Astrocyte (in vitro differentiated cells and primary cell): ENCODE results near the gene ZSCAN1. TPM values are rescaled to one million over a fixed set of nuclear protein-coding genes. Genes with fewer than 3 reads are reported as not detected.

ENCODE experiments used
- DNase-seq: peaks from one replicate; pipeline ENCODE4 v3.0.0-alpha.2; 2010; ENCODE audit warnings: low read depth
- FAIRE-seq: peaks from 2 replicates; lab custom pipeline; 2011; peaks lifted over from hg19 to GRCh38; lab: Jason Lieb, UNC
- H2AFZ ChIP-seq: 2 replicates; pipeline ENCODE4 v1.6.0; 2012; ENCODE audit warnings: low read depth, low read length, inconsistent platforms
- H3K27ac ChIP-seq: 2 replicates; pipeline ENCODE4 v1.5.1; 2011; ENCODE audit warnings: low read depth, low read length, inconsistent platforms
- H3K27me3 ChIP-seq: 2 replicates; pipeline ENCODE4 v1.6.0; 2011; ENCODE audit warnings: low read length, inconsistent platforms; ENCODE audit not compliant: insufficient read depth
- H3K36me3 ChIP-seq: 2 replicates; pipeline ENCODE4 v1.5.1; 2011; ENCODE audit warnings: low read length, inconsistent platforms; ENCODE audit not compliant: insufficient read depth
- H3K4me1 ChIP-seq: 2 replicates; pipeline ENCODE4 v1.5.1; 2011; ENCODE audit warnings: low read length, inconsistent platforms; ENCODE audit not compliant: insufficient read depth
- H3K4me2 ChIP-seq: 2 replicates; pipeline ENCODE4 v1.6.0; 2012; ENCODE audit warnings: low read length, inconsistent platforms
- H3K4me3 ChIP-seq: 2 replicates; pipeline ENCODE4 v1.5.1; 2011; ENCODE audit warnings: low read depth, mild to moderate bottlenecking, low read length, inconsistent platforms; ENCODE audit not compliant: insufficient read depth
- H3K79me2 ChIP-seq: 2 replicates; pipeline ENCODE4 v1.6.0; 2012; ENCODE audit warnings: mild to moderate bottlenecking, low read length, inconsistent platforms; ENCODE audit not compliant: insufficient read depth
- H3K9ac ChIP-seq: 2 replicates; pipeline ENCODE4 v1.6.0; 2012; ENCODE audit warnings: mild to moderate bottlenecking, low read length, inconsistent platforms
- H3K9me3 ChIP-seq: 2 replicates; pipeline ENCODE4 v1.5.1; 2012; ENCODE audit warnings: low read depth, mild to moderate bottlenecking, low read length, inconsistent platforms; ENCODE audit not compliant: insufficient read depth
- H4K20me1 ChIP-seq: 2 replicates; pipeline ENCODE4 v1.6.0; 2012; ENCODE audit warnings: low read length, inconsistent platforms; ENCODE audit not compliant: insufficient read depth
- H3K27ac Mint-ChIP-seq: one replicate; pipeline ENCODE4 v1.8.0; 2021; ENCODE audit warnings: mild to moderate bottlenecking, mixed read lengths; ENCODE audit not compliant: unreplicated experiment
- H3K27me3 Mint-ChIP-seq: one replicate; pipeline ENCODE4 v1.8.0; 2021; ENCODE audit warnings: low read depth, mixed read lengths; ENCODE audit not compliant: unreplicated experiment
- H3K36me3 Mint-ChIP-seq: one replicate; pipeline ENCODE4 v1.8.0; 2021; ENCODE audit warnings: low read depth, mixed read lengths; ENCODE audit not compliant: unreplicated experiment
- H3K4me1 Mint-ChIP-seq: one replicate; pipeline ENCODE4 v1.8.0; 2021; ENCODE audit warnings: low read depth, mixed read lengths; ENCODE audit not compliant: unreplicated experiment
- H3K4me3 Mint-ChIP-seq: one replicate; pipeline ENCODE4 v1.8.0; 2021; ENCODE audit warnings: mild to moderate bottlenecking, moderate library complexity, mixed read lengths; ENCODE audit not compliant: unreplicated experiment
- H3K9me3 Mint-ChIP-seq: one replicate; pipeline ENCODE4 v1.8.0; 2021; ENCODE audit warnings: mild to moderate bottlenecking, mixed read lengths; ENCODE audit not compliant: unreplicated experiment
- CTCF ChIP-seq: IDR thresholded peaks from 2 replicates; pipeline ENCODE4 v1.5.1; 2011; ENCODE audit warnings: low read depth, mild to moderate bottlenecking, inconsistent platforms, low read length, moderate library complexity; ENCODE audit not compliant: insufficient read depth
- EZH2 ChIP-seq: IDR thresholded peaks from 2 replicates; pipeline ENCODE4 v1.6.1; 2012; ENCODE audit warnings: mild to moderate bottlenecking, low read length, inconsistent platforms; ENCODE audit not compliant: insufficient read depth
- total RNA-seq: library from RNA; stranded (reverse); gene quantifications from 2 replicates; pipeline ENCODE4 v1.2.1, GENCODE V29; 2021

ZSCAN1 gene
- total RNA-seq, 1 donor from 2014 or later: not detected

- Histone ChIP-seq H3K4me2 (no peak overlapping the region), H3K4me3 (no peak overlapping the region), H3K4me1 (no peaks in the 10 kb centered on the region), H3K36me3 (no peaks in the 10 kb centered on the region), H3K27me3 (no peaks in the 10 kb centered on the region), H3K79me2 (no peaks in the 10 kb centered on the region), H3K27ac (no peak overlapping the region), H3K9me3 (peaks cover 32% of the 10 kb centered on the region), H2AFZ (no peak overlapping the region), H3K9ac (no peak overlapping the region), H4K20me1 (no peaks in the 10 kb centered on the region)
- no peaks in the 10 kb centered on the region for H3K4me1 Mint-ChIP-seq
- H3K9me3 Mint-ChIP-seq: peaks cover 27% of the 10 kb centered on the region
- FAIRE-seq (no peak), DNase-seq (no peak)
- no peak overlapping the region for H3K4me3 Mint-ChIP-seq
- peaks cover 44% of the 10 kb centered on the region for H3K36me3 Mint-ChIP-seq
- TF ChIP-seq CTCF (no peak), EZH2 (no peak)
- no peaks in the 10 kb centered on the region for H3K27me3 Mint-ChIP-seq
- no peak overlapping the region for H3K27ac Mint-ChIP-seq
Observed at GRCh38 chr19:58091251-58091995, 57.6 kb downstream of the ZSCAN1 start.

DNA sequence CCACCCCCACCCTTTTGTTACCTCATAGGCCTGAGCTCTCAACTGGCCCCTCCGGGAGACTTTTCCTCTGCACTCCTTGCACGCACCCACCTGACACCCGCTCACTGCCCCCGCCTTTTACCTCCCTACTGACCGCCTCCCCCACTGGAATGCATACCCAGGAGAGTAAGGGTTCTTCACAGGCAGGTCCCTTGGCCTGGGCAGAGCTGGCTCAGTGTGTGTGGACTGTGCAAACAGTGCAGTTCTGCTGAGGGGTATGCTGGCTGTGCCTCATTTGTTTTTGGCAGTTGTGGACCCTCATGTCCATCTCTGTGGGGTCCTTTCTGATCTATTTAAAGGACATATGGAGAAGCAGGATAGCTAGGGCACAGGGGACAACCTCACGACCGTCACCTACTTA lies 59.2 kb downstream of the ZSCAN1 start:
- Histone ChIP-seq H3K27me3 (no peaks in the 10 kb centered on the region), H3K27ac (no peak overlapping the region), H3K9ac (no peak overlapping the region), H3K4me1 (peaks cover 3% of the 10 kb centered on the region), H4K20me1 (no peaks in the 10 kb centered on the region), H2AFZ (no peak overlapping the region), H3K4me3 (no peak overlapping the region), H3K36me3 (no peaks in the 10 kb centered on the region), H3K4me2 (no peak overlapping the region), H3K79me2 (peaks cover 7% of the 10 kb centered on the region), H3K9me3 (peaks cover 32% of the 10 kb centered on the region)
- FAIRE-seq (no peak), DNase-seq (no peak)
- Mint-ChIP-seq H3K36me3 (peaks cover 35% of the 10 kb centered on the region), H3K27ac (no peak overlapping the region), H3K4me3 (no peak overlapping the region), H3K27me3 (no peaks in the 10 kb centered on the region), H3K9me3 (peaks cover 30% of the 10 kb centered on the region), H3K4me1 (no peaks in the 10 kb centered on the region)
- no peak for TF ChIP-seq CTCF
- TF ChIP-seq EZH2: no peak

DNA sequence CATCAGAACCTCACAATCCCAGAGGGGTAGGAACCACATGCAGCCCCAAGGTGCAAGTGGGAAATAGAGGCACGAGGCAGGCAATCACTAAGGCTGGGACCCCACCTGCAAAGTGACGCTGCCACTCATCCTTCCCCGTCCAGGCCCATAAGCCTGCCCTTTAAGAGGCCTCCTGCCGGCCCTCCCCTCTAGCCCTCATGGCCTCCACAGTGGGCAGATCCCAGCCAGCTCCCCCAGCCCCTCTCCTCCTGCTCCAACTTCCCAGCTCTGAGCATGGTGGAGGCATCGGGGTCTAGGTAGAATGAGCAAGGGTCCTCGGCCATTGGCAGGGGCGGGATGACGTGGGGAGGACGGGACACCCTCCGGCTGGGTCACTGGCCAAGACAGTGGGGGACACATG lies 61.5 kb downstream of the ZSCAN1 start:
- no peak overlapping the region for H3K4me3 Mint-ChIP-seq

More for the DNA sequence above, 61.5 kb downstream of the ZSCAN1 start:
- Mint-ChIP-seq H3K9me3 (peaks cover 44% of the 10 kb centered on the region), H3K27ac (no peak overlapping the region), H3K4me1 (no peaks in the 10 kb centered on the region), H3K27me3 (no peaks in the 10 kb centered on the region), H3K36me3 (peaks cover 24% of the 10 kb centered on the region)
- TF ChIP-seq EZH2: no peak
- no peak for TF ChIP-seq CTCF
- Histone ChIP-seq H3K27ac (no peak overlapping the region), H2AFZ (no peak overlapping the region), H3K27me3 (no peaks in the 10 kb centered on the region), H3K9me3 (peaks cover 37% of the 10 kb centered on the region), H3K79me2 (peaks cover 7% of the 10 kb centered on the region), H3K4me1 (peaks cover 7% of the 10 kb centered on the region), H3K36me3 (no peaks in the 10 kb centered on the region), H3K9ac (no peak overlapping the region), H3K4me2 (no peak overlapping the region), H3K4me3 (no peak overlapping the region), H4K20me1 (no peaks in the 10 kb centered on the region)
- FAIRE-seq (no peak), DNase-seq (no peak)
